Muscle of leg (tissue), 11 donors: ENCODE results near the gene CDH23. TPM values are rescaled to one million over a fixed set of nuclear protein-coding genes. Genes with fewer than 3 reads are reported as not detected.

Source experiments
- DNase-seq: peaks from one replicate; pipeline ENCODE4 v3.0.0; 2013
- H3K27ac ChIP-seq: one replicate; pipeline ENCODE4 v1.5.1; 2013; ENCODE audit warnings: mild to moderate bottlenecking, low read length, control low read depth
- H3K27me3 ChIP-seq: one replicate; pipeline ENCODE4 v1.6.1; 2013; ENCODE audit warnings: low read length; ENCODE audit not compliant: control insufficient read depth, insufficient read depth
- H3K36me3 ChIP-seq: one replicate; pipeline ENCODE4 v1.6.1; 2013; ENCODE audit warnings: low read length; ENCODE audit not compliant: control insufficient read depth, insufficient read depth
- H3K4me1 ChIP-seq: one replicate; pipeline ENCODE4 v1.6.1; 2013; ENCODE audit warnings: low read length; ENCODE audit not compliant: control insufficient read depth, insufficient read depth
- H3K4me3 ChIP-seq: one replicate; pipeline ENCODE4 v1.5.1; 2013; ENCODE audit warnings: low read length, control low read depth
- H3K9me3 ChIP-seq: replicated peaks from 2 replicates; pipeline ENCODE4 v1.6.1; 2013; ENCODE audit warnings: low read depth, low read length; ENCODE audit not compliant: control insufficient read depth
- WGBS: methylation state at CpG from one replicate; pipeline ENCODE4 v1.1.5; 2013; ENCODE audit warnings: missing lambda C conversion rate; ENCODE audit not compliant: insufficient coverage; 5-methylcytosine and 5-hydroxymethylcytosine counted together
- polyA plus RNA-seq, 8 donors: library from polyadenylated mRNA; unstranded; fragments of 120-200 nt; gene quantifications; one replicate each; pipeline versions ENCODE4 v1.2.1 to v1.2.3, GENCODE V29; 2013; ENCODE audit warnings: inconsistent platforms in 1 of 8, low replicate concordance in 1 of 8; ENCODE audit not compliant: insufficient read length in 8 of 8, insufficient read depth in 1 of 8
- total RNA-seq: library from RNA; stranded (reverse); fragments of 120-200 nt; gene quantifications from one replicate; pipeline ENCODE4 v1.2.4, GENCODE V29; 2013

CDH23 gene
- total and polyA plus RNA-seq, 9 donors = 3.4 to 5.7 (median 4.9) TPM

DNA sequence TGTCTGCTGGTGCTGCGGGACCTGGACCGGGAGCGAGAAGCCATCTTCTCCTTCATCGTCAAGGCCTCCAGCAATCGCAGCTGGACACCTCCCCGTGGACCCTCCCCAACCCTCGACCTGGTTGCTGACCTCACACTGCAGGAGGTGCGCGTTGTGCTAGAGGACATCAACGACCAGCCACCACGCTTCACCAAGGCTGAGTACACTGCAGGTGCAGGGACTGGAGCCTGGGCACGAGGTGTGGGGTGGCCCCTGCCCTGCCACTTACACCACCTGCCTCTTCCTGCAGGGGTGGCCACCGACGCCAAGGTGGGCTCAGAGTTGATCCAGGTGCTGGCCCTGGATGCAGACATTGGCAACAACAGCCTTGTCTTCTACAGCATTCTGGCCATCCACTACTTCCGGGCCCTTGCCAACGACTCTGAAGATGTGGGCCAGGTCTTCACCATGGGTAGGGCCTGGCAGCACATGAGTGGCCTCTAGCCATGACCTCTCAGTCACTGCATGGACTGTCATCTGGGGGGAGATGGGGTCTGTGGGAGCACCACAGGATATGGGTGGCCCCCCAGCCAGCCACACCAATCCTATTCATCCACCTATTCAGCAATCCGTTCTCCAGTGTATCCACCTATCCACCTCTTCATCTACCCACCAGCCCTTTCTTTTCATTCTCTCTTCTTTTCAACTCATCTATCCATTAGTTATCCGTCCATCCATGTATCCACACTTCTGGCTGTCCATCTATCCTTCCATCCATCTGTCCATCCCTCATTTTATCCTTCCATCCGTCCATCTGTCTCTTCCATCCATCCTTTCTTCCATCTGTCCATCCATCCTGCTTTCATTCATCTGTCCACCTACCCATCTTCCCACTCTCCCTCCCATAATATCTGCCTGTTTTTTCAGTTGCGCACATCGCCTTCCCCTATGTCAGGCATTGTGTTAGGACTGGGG lies 411.1 kb downstream of the CDH23 start:
- Histone ChIP-seq H3K36me3 (no peaks in the 10 kb centered on the region), H3K27ac (no peak overlapping the region), H3K27me3 (peaks cover 9% of the 10 kb centered on the region), H3K4me3 (no peak overlapping the region), H3K4me1 (peaks cover 3% of the 10 kb centered on the region), H3K9me3 (no peaks in the 10 kb centered on the region)
- DNase-seq = no peak
- 87% methylated on average over 19 of the region's 21 CpGs for WGBS

DNA sequence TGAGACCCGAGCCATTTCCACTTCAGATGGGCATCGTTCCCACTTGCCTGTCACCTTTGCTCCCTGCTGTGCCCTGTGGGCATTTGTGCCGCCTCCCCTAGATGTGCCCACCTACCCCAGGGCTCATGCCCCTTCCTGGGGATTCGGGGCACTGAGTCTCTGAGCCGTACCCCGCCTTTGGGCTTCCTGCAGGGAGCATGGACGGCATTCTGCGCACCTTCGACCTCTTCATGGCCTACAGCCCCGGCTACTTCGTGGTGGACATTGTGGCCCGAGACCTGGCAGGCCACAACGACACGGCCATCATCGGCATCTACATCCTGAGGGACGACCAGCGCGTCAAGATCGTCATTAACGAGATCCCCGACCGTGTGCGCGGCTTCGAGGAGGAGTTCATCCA lies 412.9 kb downstream of the CDH23 start:
- DNase-seq = no peak
- no peak overlapping the region for H3K4me3 ChIP-seq
- peaks cover 9% of the 10 kb centered on the region for H3K27me3 ChIP-seq
- H3K27ac ChIP-seq = no peak overlapping the region
- peaks cover 3% of the 10 kb centered on the region for H3K4me1 ChIP-seq
- no peaks in the 10 kb centered on the region for H3K9me3 ChIP-seq
- WGBS = 86% methylated on average over 24 of the region's 25 CpGs
- peaks cover 10% of the 10 kb centered on the region for H3K36me3 ChIP-seq

GRCh38 chr10:71810048-71810750 lies 413.5 kb downstream of the CDH23 start:
- no CpG with 5 or more reads among the region's 13 CpGs for WGBS
- H3K9me3 ChIP-seq = no peaks in the 10 kb centered on the region
- H3K4me3 ChIP-seq = no peak overlapping the region
- H3K27me3 ChIP-seq = peaks cover 9% of the 10 kb centered on the region
- peaks cover 16% of the 10 kb centered on the region for H3K36me3 ChIP-seq
- H3K4me1 ChIP-seq = peaks cover 3% of the 10 kb centered on the region
- no peak for DNase-seq
- no peak overlapping the region for H3K27ac ChIP-seq

- H3K4me3 ChIP-seq = no peak overlapping the region
- H3K36me3 ChIP-seq = peaks cover 26% of the 10 kb centered on the region
- WGBS = 88% methylated on average over 18 of the region's 19 CpGs
- no peaks in the 10 kb centered on the region for H3K4me1 ChIP-seq
- no peaks in the 10 kb centered on the region for H3K9me3 ChIP-seq
- DNase-seq = no peak
- no peak overlapping the region for H3K27ac ChIP-seq
- peaks cover 2% of the 10 kb centered on the region for H3K27me3 ChIP-seq
Observed at GRCh38 chr10:71811351-71811750, 414.6 kb downstream of the CDH23 start.

GRCh38 chr10:71812016-71812912 lies 415.5 kb downstream of the CDH23 start:
- H3K36me3 ChIP-seq = peaks cover 36% of the 10 kb centered on the region
- 44% methylated on average over 19 of the region's 22 CpGs for WGBS
- no peaks in the 10 kb centered on the region for H3K9me3 ChIP-seq
- no peak overlapping the region for H3K27ac ChIP-seq
- H3K4me1 ChIP-seq = peaks cover 8% of the 10 kb centered on the region
- H3K27me3 ChIP-seq = peaks cover under 1% of the 10 kb centered on the region
- peak; percentile 44 for DNase-seq
- H3K4me3 ChIP-seq = no peak overlapping the region

- Histone ChIP-seq H3K9me3 (no peaks in the 10 kb centered on the region), H3K4me1 (peaks cover 16% of the 10 kb centered on the region), H3K4me3 (no peak overlapping the region), H3K36me3 (peaks cover 43% of the 10 kb centered on the region), H3K27me3 (no peaks in the 10 kb centered on the region), H3K27ac (no peak overlapping the region)
- DNase-seq = no peak
- 65% methylated on average over 6 of the region's 11 CpGs for WGBS
Observed at GRCh38 chr10:71812913-71813590, 416.3 kb downstream of the CDH23 start.

DNA sequence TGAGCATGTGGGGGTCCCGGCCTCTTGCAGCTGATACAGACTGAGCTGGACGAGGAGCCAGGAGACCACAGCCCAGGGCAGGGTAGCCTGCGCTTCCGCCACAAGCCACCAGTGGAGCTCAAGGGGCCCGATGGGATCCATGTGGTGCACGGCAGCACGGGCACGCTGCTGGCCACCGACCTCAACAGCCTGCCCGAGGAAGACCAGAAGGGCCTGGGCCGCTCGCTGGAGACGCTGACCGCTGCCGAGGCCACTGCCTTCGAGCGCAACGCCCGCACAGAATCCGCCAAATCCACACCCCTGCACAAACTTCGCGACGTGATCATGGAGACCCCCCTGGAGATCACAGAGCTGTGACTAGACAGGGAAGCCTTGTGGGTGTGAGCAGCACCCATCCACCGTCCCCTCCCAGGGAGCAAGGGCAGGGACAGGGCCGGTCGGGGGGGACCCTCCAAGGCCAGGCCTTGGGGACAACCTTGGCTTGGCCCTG lies 418.2 kb downstream of the CDH23 start:
- Histone ChIP-seq H3K27ac (no peak overlapping the region), H3K9me3 (no peaks in the 10 kb centered on the region), H3K4me1 (peaks cover 17% of the 10 kb centered on the region), H3K36me3 (peaks cover 63% of the 10 kb centered on the region), H3K27me3 (no peaks in the 10 kb centered on the region), H3K4me3 (no peak overlapping the region)
- no peak for DNase-seq
- 87% methylated on average over 17 of the region's 26 CpGs for WGBS

- WGBS = 77% methylated on average over 4 of the region's 15 CpGs
- DNase-seq = no peak
- no peak overlapping the region for H3K27ac ChIP-seq
- H3K9me3 ChIP-seq = no peaks in the 10 kb centered on the region
- H3K4me3 ChIP-seq = no peak overlapping the region
- H3K27me3 ChIP-seq = no peaks in the 10 kb centered on the region
- H3K36me3 ChIP-seq = peaks cover 68% of the 10 kb centered on the region
- H3K4me1 ChIP-seq = peaks cover 17% of the 10 kb centered on the region
Observed at GRCh38 chr10:71815515-71816130, 418.9 kb downstream of the CDH23 start.

DNA sequence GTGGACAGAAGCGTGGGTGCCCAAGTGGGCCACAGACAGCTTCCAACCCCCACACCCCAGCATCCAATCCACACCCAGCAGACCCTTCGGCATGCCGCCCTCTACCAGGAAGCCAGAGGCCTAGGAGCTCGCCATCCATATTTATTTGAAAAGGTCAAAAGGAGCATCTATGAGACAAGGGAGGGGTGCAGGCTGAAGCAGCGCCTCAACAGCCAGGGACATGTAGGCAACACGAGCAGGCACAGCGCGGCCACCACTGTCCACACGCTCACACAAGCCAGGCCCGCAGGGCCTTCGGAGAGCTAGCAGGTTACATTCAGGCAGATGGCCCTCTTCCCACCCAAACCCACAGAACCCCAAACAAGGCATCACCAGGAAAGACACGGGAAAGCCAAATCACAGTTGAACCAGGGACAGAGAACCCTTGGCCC lies 419.7 kb downstream of the CDH23 start:
- Histone ChIP-seq H3K36me3 (peaks cover 77% of the 10 kb centered on the region), H3K4me1 (peaks cover 17% of the 10 kb centered on the region), H3K9me3 (no peaks in the 10 kb centered on the region), H3K27ac (no peak overlapping the region), H3K4me3 (no peak overlapping the region), H3K27me3 (no peaks in the 10 kb centered on the region)
- no peak for DNase-seq
- WGBS = 95% methylated on average over 10 of the region's 12 CpGs
